IMR-90 (cell line): ENCODE data around the gene ZNF593OS. TPM values are rescaled to one million over a fixed set of nuclear protein-coding genes. Genes with fewer than 3 reads are reported as not detected.

Experiments used
- polyA plus RNA-seq, 3 experiments: library from polyadenylated mRNA; depleted of rRNA; stranded (reverse); fragments of >200 nt; gene quantifications; 2 replicates each; pipeline ENCODE4 v1.2.3, GENCODE V29; 2012; ENCODE audit warnings: low replicate concordance in 1 of 3
- total RNA-seq: library from RNA; depleted of rRNA; stranded (reverse); fragments of >200 nt; gene quantifications from 2 replicates; pipeline ENCODE4 v1.2.3, GENCODE V29; 2012; rRNA removed

Gene ZNF593OS
- total and polyA plus RNA-seq, 2 of the 4 experiments (the other 2 are of a cell fraction): not detected

Other genes with a start within 250 kb of the ZNF593OS start
- gene PAFAH2, start 173.8 kb downstream of the ZNF593OS start, total RNA-seq: 11.9 and 12.2 TPM in 2 replicates
- gene PAFAH2, start 173.8 kb downstream of the ZNF593OS start, polyA plus RNA-seq (2012; rRNA removed): 7.2 and 8.3 TPM in 2 replicates
- 0.56 and 0.90 TPM in 2 replicates for gene EXTL1, start 150.1 kb downstream of the ZNF593OS start, total RNA-seq
- gene EXTL1, start 150.1 kb downstream of the ZNF593OS start, polyA plus RNA-seq (2012; rRNA removed): 5.2 and 6.1 TPM in 2 replicates
- gene SLC30A2, start 125.7 kb downstream of the ZNF593OS start, total RNA-seq: not detected in 2 replicates
- gene SLC30A2, start 125.7 kb downstream of the ZNF593OS start, polyA plus RNA-seq (2012; rRNA removed): not detected in 2 replicates
- gene TRIM63, start 104.2 kb downstream of the ZNF593OS start, total RNA-seq: not detected in 2 replicates
- gene TRIM63, start 104.2 kb downstream of the ZNF593OS start, polyA plus RNA-seq (2012; rRNA removed): not detected in 2 replicates
- gene PDIK1L, start 60.0 kb downstream of the ZNF593OS start, total RNA-seq: 3.0 and 5.8 TPM in 2 replicates
- 1.2 and 1.4 TPM in 2 replicates for gene PDIK1L, start 60.0 kb downstream of the ZNF593OS start, polyA plus RNA-seq (2012; rRNA removed)
- not detected in 2 replicates for gene FAM110D, start 12.8 kb downstream of the ZNF593OS start, total RNA-seq
- gene FAM110D, start 12.8 kb downstream of the ZNF593OS start, polyA plus RNA-seq (2012; rRNA removed): not detected in 2 replicates
- not detected in 2 replicates for gene C1orf232, start 2.9 kb downstream of the ZNF593OS start, total RNA-seq
- gene C1orf232, start 2.9 kb downstream of the ZNF593OS start, polyA plus RNA-seq (2012; rRNA removed): not detected in 2 replicates
- gene ZNF593, start 1.9 kb downstream of the ZNF593OS start, total RNA-seq: 22.2 and 22.8 TPM in 2 replicates
- 57.7 and 78.6 TPM in 2 replicates for gene ZNF593, start 1.9 kb downstream of the ZNF593OS start, polyA plus RNA-seq (2012; rRNA removed)
- gene CNKSR1, start 5.7 kb upstream of the ZNF593OS start, total RNA-seq: 0.28 TPM in 1 of 2 replicates, not detected in the other
- gene CNKSR1, start 5.7 kb upstream of the ZNF593OS start, polyA plus RNA-seq (2012; rRNA removed): 0.30 and 0.43 TPM in 2 replicates
- not detected in 2 replicates for gene CATSPER4, start 18.8 kb upstream of the ZNF593OS start, total RNA-seq
- not detected in 2 replicates for gene CATSPER4, start 18.8 kb upstream of the ZNF593OS start, polyA plus RNA-seq (2012; rRNA removed)
- 11.1 and 11.5 TPM in 2 replicates for gene CEP85, start 62.4 kb upstream of the ZNF593OS start, total RNA-seq
- 11.2 and 11.8 TPM in 2 replicates for gene CEP85, start 62.4 kb upstream of the ZNF593OS start, polyA plus RNA-seq (2012; rRNA removed)
- gene SH3BGRL3, start 108.3 kb upstream of the ZNF593OS start, total RNA-seq: 32.2 and 35.0 TPM in 2 replicates
- 483 and 565 TPM in 2 replicates for gene SH3BGRL3, start 108.3 kb upstream of the ZNF593OS start, polyA plus RNA-seq (2012; rRNA removed)
- 3.6 and 5.2 TPM in 2 replicates for gene UBXN11, start 134.8 kb upstream of the ZNF593OS start, total RNA-seq
- 17.0 and 18.4 TPM in 2 replicates for gene UBXN11, start 134.8 kb upstream of the ZNF593OS start, polyA plus RNA-seq (2012; rRNA removed)
- not detected in 2 replicates for gene CD52, start 146.1 kb upstream of the ZNF593OS start, total RNA-seq
- 1.3 and 1.6 TPM in 2 replicates for gene CD52, start 146.1 kb upstream of the ZNF593OS start, polyA plus RNA-seq (2012; rRNA removed)
- gene CRYBG2, start 182.3 kb upstream of the ZNF593OS start, total RNA-seq: not detected in 2 replicates
- not detected in 2 replicates for gene CRYBG2, start 182.3 kb upstream of the ZNF593OS start, polyA plus RNA-seq (2012; rRNA removed)
- gene ZNF683, start 200.9 kb upstream of the ZNF593OS start, total RNA-seq: not detected in 2 replicates
- not detected in 2 replicates for gene ZNF683, start 200.9 kb upstream of the ZNF593OS start, polyA plus RNA-seq (2012; rRNA removed)
- not detected in 2 replicates for gene LIN28A, start 239.0 kb upstream of the ZNF593OS start, total RNA-seq
- not detected in 2 replicates for gene LIN28A, start 239.0 kb upstream of the ZNF593OS start, polyA plus RNA-seq (2012; rRNA removed)